ENCODE data around the gene TKT.

DNA sequence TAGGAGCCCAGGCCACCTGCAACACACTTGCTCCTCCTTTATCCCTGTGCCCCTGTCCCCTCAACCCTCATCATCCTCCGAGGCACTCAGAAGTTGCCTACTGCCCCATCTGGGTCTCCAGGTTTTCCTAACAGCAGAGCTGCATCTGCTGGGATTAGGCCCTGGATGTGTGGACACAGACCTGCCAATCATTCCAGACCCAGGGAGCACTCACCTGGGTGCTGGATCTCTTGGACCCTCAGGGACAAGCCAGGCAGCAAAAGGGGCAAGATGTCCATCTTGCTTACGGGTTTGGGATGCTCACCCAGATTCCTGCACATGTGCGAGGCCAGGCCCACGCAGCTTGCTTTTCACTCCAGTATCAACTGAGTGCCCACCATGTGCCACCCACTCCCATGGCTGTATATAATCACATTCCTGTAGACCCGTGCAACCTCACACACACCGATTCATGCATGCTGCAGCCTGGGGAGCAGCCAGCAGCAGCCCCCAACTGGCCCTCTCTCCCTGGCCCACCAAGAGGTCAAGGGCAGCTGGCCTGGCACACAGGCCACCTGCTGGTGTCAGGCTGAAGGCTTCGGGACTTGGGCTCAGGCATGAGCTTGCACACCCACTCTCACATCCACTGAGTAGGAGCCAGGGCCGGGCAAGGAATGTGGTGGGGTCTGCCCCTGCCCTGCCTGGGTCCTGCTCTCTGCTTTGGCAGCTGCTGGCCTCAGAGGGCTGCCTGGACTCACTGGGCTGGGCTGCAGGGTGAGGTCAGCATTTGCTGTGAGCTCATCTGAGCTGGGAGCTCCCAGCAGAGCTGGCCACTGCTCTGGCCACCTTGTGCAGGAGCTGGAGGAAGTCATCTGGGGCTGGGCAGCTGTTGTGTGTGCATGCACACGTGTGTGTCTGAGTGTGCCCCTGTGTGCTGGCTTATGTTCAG is 79.9 kb downstream of the TKT start:
- TF ChIP-seq, protein P1, sequence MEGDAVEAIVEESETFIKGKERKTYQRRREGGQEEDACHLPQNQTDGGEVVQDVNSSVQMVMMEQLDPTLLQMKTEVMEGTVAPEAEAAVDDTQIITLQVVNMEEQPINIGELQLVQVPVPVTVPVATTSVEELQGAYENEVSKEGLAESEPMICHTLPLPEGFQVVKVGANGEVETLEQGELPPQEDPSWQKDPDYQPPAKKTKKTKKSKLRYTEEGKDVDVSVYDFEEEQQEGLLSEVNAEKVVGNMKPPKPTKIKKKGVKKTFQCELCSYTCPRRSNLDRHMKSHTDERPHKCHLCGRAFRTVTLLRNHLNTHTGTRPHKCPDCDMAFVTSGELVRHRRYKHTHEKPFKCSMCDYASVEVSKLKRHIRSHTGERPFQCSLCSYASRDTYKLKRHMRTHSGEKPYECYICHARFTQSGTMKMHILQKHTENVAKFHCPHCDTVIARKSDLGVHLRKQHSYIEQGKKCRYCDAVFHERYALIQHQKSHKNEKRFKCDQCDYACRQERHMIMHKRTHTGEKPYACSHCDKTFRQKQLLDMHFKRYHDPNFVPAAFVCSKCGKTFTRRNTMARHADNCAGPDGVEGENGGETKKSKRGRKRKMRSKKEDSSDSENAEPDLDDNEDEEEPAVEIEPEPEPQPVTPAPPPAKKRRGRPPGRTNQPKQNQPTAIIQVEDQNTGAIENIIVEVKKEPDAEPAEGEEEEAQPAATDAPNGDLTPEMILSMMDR (IDR thresholded peaks at IDR 0.05 in 2 of 3, conservative IDR thresholded peaks at IDR 0.05 in 1 of 3; ENCODE audit: borderline replicate concordance in 1 of 3, insufficient read depth in 1 of 3, low read depth in 2 of 3, low read length in 2 of 3) = no peak
- TF ChIP-seq POLR2AphosphoS5 (IDR thresholded peaks at IDR 0.05; ENCODE audit: low read depth, low read length) = no peak
- TF ChIP-seq CBX3 (IDR thresholded peaks at IDR 0.05; ENCODE audit: low read depth) = no peak

All from HCT116 (cell line).